IgD-negative memory B cell (primary cell): ENCODE measurements around the gene TLE6. TPM values are rescaled to one million over a fixed set of nuclear protein-coding genes. Genes with fewer than 3 reads are reported as not detected.

ENCODE experiments used
- H3K27ac Mint-ChIP-seq, 3 donors: one replicate each; pipeline ENCODE4 v1.8.0; 2020 to 2022; ENCODE audit warnings: mild to moderate bottlenecking in 3 of 3, mixed read lengths in 3 of 3, moderate library complexity in 1 of 3
- H3K27me3 Mint-ChIP-seq: one replicate; pipeline ENCODE4 v1.8.0; 2021; ENCODE audit warnings: mixed read lengths
- H3K36me3 Mint-ChIP-seq: one replicate; pipeline ENCODE4 v1.8.0; 2020; ENCODE audit warnings: mild to moderate bottlenecking, mixed read lengths
- H3K4me1 Mint-ChIP-seq, 3 donors: one replicate each; pipeline ENCODE4 v1.8.0; 2020 to 2022; ENCODE audit warnings: mixed read lengths in 3 of 3, mild to moderate bottlenecking in 1 of 3
- H3K4me3 Mint-ChIP-seq, 4 donors: one replicate each; pipeline ENCODE4 v1.8.0; 2020 to 2022; ENCODE audit warnings: mild to moderate bottlenecking in 4 of 4, mixed read lengths in 4 of 4, moderate library complexity in 3 of 4
- H3K9me3 Mint-ChIP-seq, 3 donors: one replicate each; pipeline ENCODE4 v1.8.0; 2020 to 2021; ENCODE audit warnings: mixed read lengths in 3 of 3, mild to moderate bottlenecking in 1 of 3
- polyA plus RNA-seq: library from polyadenylated mRNA; unstranded; fragments of 300-500 nt; fragmentation: Illumina TruSeq; gene quantifications from one replicate; pipeline ENCODE4 v1.2.3, GENCODE V29; 2021

The TLE6 gene
- polyA plus RNA-seq, 1 donor from 2014 or later = 0.16 TPM

- H3K4me1 Mint-ChIP-seq = peaks cover 0 to 4% (median 4%) of the 10 kb centered on the region in 3 donors
- H3K4me3 Mint-ChIP-seq = no peak overlapping the region
- H3K36me3 Mint-ChIP-seq = peaks cover 2% of the 10 kb centered on the region
- peaks cover 43% of the 10 kb centered on the region for H3K27me3 Mint-ChIP-seq
- no peaks in the 10 kb centered on the region for H3K9me3 Mint-ChIP-seq
- no peak overlapping the region for H3K27ac Mint-ChIP-seq
Observed at GRCh38 chr19:3024870-3025548, 47.6 kb downstream of the TLE6 start.

- Mint-ChIP-seq H3K4me1 (peaks cover 0 to 4% (median 4%) of the 10 kb centered on the region in 3 donors), H3K36me3 (no peaks in the 10 kb centered on the region), H3K27me3 (peaks cover 48% of the 10 kb centered on the region), H3K9me3 (no peaks in the 10 kb centered on the region), H3K27ac (no peak overlapping the region), H3K4me3 (no peak overlapping the region)
Observed at GRCh38 chr19:3025549-3025886, 48.2 kb downstream of the TLE6 start.

GRCh38 chr19:3026768-3027167 lies 49.4 kb downstream of the TLE6 start:
- Mint-ChIP-seq H3K36me3 (no peaks in the 10 kb centered on the region), H3K9me3 (peaks cover 0 to 5% (median 0%) of the 10 kb centered on the region in 3 donors), H3K4me3 (peak overlapping the region in 1 of 4 donors; percentile 39), H3K27ac (no peak overlapping the region), H3K27me3 (peaks cover 56% of the 10 kb centered on the region), H3K4me1 (peaks cover 0 to 4% (median 4%) of the 10 kb centered on the region in 3 donors)

GRCh38 chr19:3027292-3027691 lies 49.9 kb downstream of the TLE6 start:
- Mint-ChIP-seq H3K4me1 (peaks cover 0 to 4% (median 4%) of the 10 kb centered on the region in 3 donors), H3K27ac (no peak overlapping the region)

GRCh38 chr19:3027981-3028304 lies 50.6 kb downstream of the TLE6 start:
- H3K9me3 Mint-ChIP-seq = peaks cover 0 to 5% (median 0%) of the 10 kb centered on the region in 3 donors
- no peaks in the 10 kb centered on the region for H3K36me3 Mint-ChIP-seq
- H3K27me3 Mint-ChIP-seq = peaks cover 63% of the 10 kb centered on the region
- no peak overlapping the region for H3K27ac Mint-ChIP-seq
- H3K4me1 Mint-ChIP-seq = peaks cover 0 to 4% (median 4%) of the 10 kb centered on the region in 3 donors
- H3K4me3 Mint-ChIP-seq = peak overlapping the region in 3 of 4 donors; percentile 39 to 89 (median 83)

More at GRCh38 chr19:3027292-3027691, 49.9 kb downstream of the TLE6 start:
- Mint-ChIP-seq H3K27me3 (peaks cover 57% of the 10 kb centered on the region), H3K4me3 (peak overlapping the region in 2 of 4 donors; percentile 39 to 53), H3K36me3 (no peaks in the 10 kb centered on the region), H3K9me3 (peaks cover 0 to 5% (median 0%) of the 10 kb centered on the region in 3 donors)

GRCh38 chr19:3028305-3029064 lies 51.1 kb downstream of the TLE6 start:
- Mint-ChIP-seq H3K4me1 (peaks cover 0 to 2% (median under 1%) of the 10 kb centered on the region in 3 donors), H3K27ac (no peak overlapping the region), H3K27me3 (peaks cover 60% of the 10 kb centered on the region), H3K36me3 (no peaks in the 10 kb centered on the region), H3K4me3 (peak overlapping the region; percentile 39 to 89 (median 64)), H3K9me3 (peaks cover 0 to 5% (median 0%) of the 10 kb centered on the region in 3 donors)

- Mint-ChIP-seq H3K9me3 (peaks cover 0 to 5% (median 0%) of the 10 kb centered on the region in 3 donors), H3K27me3 (peaks cover 57% of the 10 kb centered on the region), H3K36me3 (no peaks in the 10 kb centered on the region), H3K4me1 (peaks cover 0 to 2% (median 0%) of the 10 kb centered on the region in 3 donors), H3K27ac (no peak within 1 kb of the TSS), H3K4me3 (peak within 1 kb of the TSS; percentile 61 to 90 (median 78))
Observed at GRCh38 chr19:3029065-3029923, 51.9 kb downstream of the TLE6 start, which contains the start of gene TLE2. Gene TLE2 (minus strand): TSS chr19:3029280. CDS start chr19:3028904, 376 bp downstream.

GRCh38 chr19:3031607-3031867 lies 54.2 kb downstream of the TLE6 start:
- H3K4me3 Mint-ChIP-seq = peak overlapping the region in 3 of 4 donors; percentile 41 to 87 (median 55)
- peak overlapping the region in 2 of 3 donors; percentile 12 to 67 for H3K27ac Mint-ChIP-seq
- peaks cover 48% of the 10 kb centered on the region for H3K27me3 Mint-ChIP-seq
- no peaks in the 10 kb centered on the region for H3K36me3 Mint-ChIP-seq
- peaks cover 6 to 10% (median 9%) of the 10 kb centered on the region in 3 donors for H3K4me1 Mint-ChIP-seq
- peaks cover 0 to 5% (median 0%) of the 10 kb centered on the region in 3 donors for H3K9me3 Mint-ChIP-seq

- peaks cover 0 to 5% (median 0%) of the 10 kb centered on the region in 3 donors for H3K9me3 Mint-ChIP-seq
- H3K4me3 Mint-ChIP-seq = peak overlapping the region in 3 of 4 donors; percentile 30 to 92 (median 90)
- H3K27me3 Mint-ChIP-seq = peaks cover 35% of the 10 kb centered on the region
- H3K27ac Mint-ChIP-seq = peak overlapping the region in 1 of 3 donors; percentile 18
- H3K36me3 Mint-ChIP-seq = no peaks in the 10 kb centered on the region
- peaks cover 6 to 10% (median 9%) of the 10 kb centered on the region in 3 donors for H3K4me1 Mint-ChIP-seq
Observed at GRCh38 chr19:3033595-3034405, 56.4 kb downstream of the TLE6 start.

- H3K4me3 Mint-ChIP-seq = peak overlapping the region in 2 of 4 donors; percentile 90 to 92
- no peaks in the 10 kb centered on the region for H3K36me3 Mint-ChIP-seq
- peaks cover 0 to 5% (median 0%) of the 10 kb centered on the region in 3 donors for H3K9me3 Mint-ChIP-seq
- peaks cover 35% of the 10 kb centered on the region for H3K27me3 Mint-ChIP-seq
- peaks cover 6 to 10% (median 9%) of the 10 kb centered on the region in 3 donors for H3K4me1 Mint-ChIP-seq
- peak overlapping the region in 1 of 3 donors; percentile 95 for H3K27ac Mint-ChIP-seq
Observed at GRCh38 chr19:3034406-3034655, 57.0 kb downstream of the TLE6 start.

GRCh38 chr19:3034656-3035541 lies 57.5 kb downstream of the TLE6 start:
- Mint-ChIP-seq H3K9me3 (peaks cover 0 to 5% (median 0%) of the 10 kb centered on the region in 3 donors), H3K4me3 (peak overlapping the region; percentile 90 to 98 (median 94)), H3K36me3 (no peaks in the 10 kb centered on the region), H3K27me3 (peaks cover 35% of the 10 kb centered on the region), H3K4me1 (peaks cover 6 to 10% (median 9%) of the 10 kb centered on the region in 3 donors), H3K27ac (peak overlapping the region; percentile 95)

- Mint-ChIP-seq H3K27me3 (peaks cover 29% of the 10 kb centered on the region), H3K27ac (peak overlapping the region; percentile 95), H3K36me3 (no peaks in the 10 kb centered on the region), H3K4me1 (peaks cover 8 to 10% (median 9%) of the 10 kb centered on the region in 3 donors), H3K4me3 (peak overlapping the region; percentile 90 to 98 (median 94)), H3K9me3 (peaks cover 0 to 5% (median 0%) of the 10 kb centered on the region in 3 donors)
Observed at GRCh38 chr19:3035542-3036118, 58.3 kb downstream of the TLE6 start.
